MCF 10A (cell line): ENCODE results near the gene EEF1A2. TPM values are rescaled to one million over a fixed set of nuclear protein-coding genes. Genes with fewer than 3 reads are reported as not detected.

Experiments used
- BruUV-seq: library from RNA; stranded (reverse); fragments of 400-500 nt; replicated peaks from 2 replicates; lab custom pipeline; 2021; lab: Mats Ljungman, UMichigan
- CTCF ChIA-PET: fragments of 300-600 bp; sonication (Branson Sonifier 250); formaldehyde crosslinking; extraction: SDS; loops from one replicate; lab custom pipeline; 2021; ENCODE audit warnings: antibody characterized with exemption, inconsistent platforms; lab: Yijun Ruan, JAX
- POLR2A ChIA-PET: fragments of 300-600, 350-650 bp; sonication (Branson Sonifier 250); formaldehyde crosslinking; extraction: SDS; loops from one replicate; lab custom pipeline; 2020; ENCODE audit warnings: antibody characterized with exemption, inconsistent platforms; lab: Yijun Ruan, JAX
- DNase-seq: peaks from one replicate; pipeline ENCODE4 v3.0.0-alpha.2; 2018; ENCODE audit not compliant: unreplicated experiment
- H3K27ac Mint-ChIP-seq: one replicate; pipeline ENCODE4 v1.8.0; 2022; ENCODE audit warnings: mild to moderate bottlenecking, low read depth, mixed read lengths; ENCODE audit not compliant: unreplicated experiment
- H3K27me3 Mint-ChIP-seq: one replicate; pipeline ENCODE4 v1.8.0; 2022; ENCODE audit warnings: mixed read lengths; ENCODE audit not compliant: insufficient read depth, unreplicated experiment
- H3K36me3 Mint-ChIP-seq: one replicate; pipeline ENCODE4 v1.8.0; 2022; ENCODE audit warnings: mild to moderate bottlenecking, moderate library complexity, mixed read lengths; ENCODE audit not compliant: insufficient read depth, unreplicated experiment
- H3K4me1 Mint-ChIP-seq: one replicate; pipeline ENCODE4 v1.8.0; 2022; ENCODE audit warnings: mixed read lengths; ENCODE audit not compliant: insufficient read depth, unreplicated experiment
- H3K4me3 Mint-ChIP-seq: one replicate; pipeline ENCODE4 v1.8.0; 2022; ENCODE audit warnings: mild to moderate bottlenecking, moderate library complexity, mixed read lengths; ENCODE audit not compliant: unreplicated experiment
- H3K9me3 Mint-ChIP-seq: one replicate; pipeline ENCODE4 v1.8.0; 2022; ENCODE audit warnings: mixed read lengths; ENCODE audit not compliant: unreplicated experiment
- CTCF ChIP-seq: fragments of 200-600 bp; IDR thresholded peaks from one replicate; pipeline ENCODE4 v1.8.0; 2022; ENCODE audit warnings: antibody characterized with exemption, mild to moderate bottlenecking; ENCODE audit not compliant: unreplicated experiment
- intact Hi-C: fragments of 100-400 bp; cut with micrococcal nuclease; formaldehyde crosslinking; loops from 2 replicates; pipeline ENCODE4 v1.14.1; 2022
- total RNA-seq: library from RNA; stranded (reverse); gene quantifications from 2 replicates; pipeline ENCODE4 v1.2.3, GENCODE V29; 2022

Gene EEF1A2
- total RNA-seq, 1 experiment from 2014 or later, result 3.3 TPM

- CTCF ChIA-PET, result interaction anchor here (1.0 kb wide), 1 partner anchor 11 kb away, joined by 3 read pairs; no protein-coding TSS in a partner anchor
- Mint-ChIP-seq H3K9me3 (no peaks in the 10 kb centered on the region), H3K27ac (no peak overlapping the region), H3K4me3 (no peak overlapping the region), H3K27me3 (no peaks in the 10 kb centered on the region), H3K4me1 (peaks cover 21% of the 10 kb centered on the region), H3K36me3 (no peaks in the 10 kb centered on the region)
- no peak for DNase-seq
- POLR2A ChIA-PET, result interaction anchor here (0.6 to 11.8 kb wide), 4 partner anchors 11 to 658 kb away, joined by 3 to 124 read pairs (median 8); partner anchors contain the start of genes PPDPF and TPD52L2
- no TSS peak for BruUV-seq
- intact Hi-C loops, result loop anchor here (10.0 kb wide), 1 partner anchor 111 kb away; no protein-coding TSS in a partner anchor
- no peak for TF ChIP-seq CTCF
Measured at GRCh38 chr20:63533388-63533787, 34.5 kb upstream of the EEF1A2 start.

GRCh38 chr20:63532449-63532971 lies 33.6 kb upstream of the EEF1A2 start:
- no peak for TF ChIP-seq CTCF
- H3K36me3 Mint-ChIP-seq, result no peaks in the 10 kb centered on the region
- no TSS peak for BruUV-seq
- ChIA-PET CTCF (no interaction called here), POLR2A (interaction anchor here (2.0 to 11.8 kb wide), 2 partner anchors 10 to 333 kb away, joined by 7 to 124 read pairs; partner anchors contain the start of genes PPDPF and TPD52L2)
- H3K27ac Mint-ChIP-seq, result no peak overlapping the region
- no peak for DNase-seq
- intact Hi-C loops, result loop anchor here (10.0 kb wide), 1 partner anchor 112 kb away; no protein-coding TSS in a partner anchor
- H3K27me3 Mint-ChIP-seq, result no peaks in the 10 kb centered on the region
- H3K9me3 Mint-ChIP-seq, result no peaks in the 10 kb centered on the region
- H3K4me1 Mint-ChIP-seq, result peaks cover 21% of the 10 kb centered on the region
- no peak overlapping the region for H3K4me3 Mint-ChIP-seq

- Mint-ChIP-seq H3K4me1 (peaks cover 21% of the 10 kb centered on the region), H3K27me3 (no peaks in the 10 kb centered on the region), H3K9me3 (no peaks in the 10 kb centered on the region), H3K36me3 (no peaks in the 10 kb centered on the region), H3K4me3 (no peak overlapping the region), H3K27ac (no peak overlapping the region)
- CTCF ChIA-PET, result interaction anchor here (0.9 kb wide), 1 partner anchor 36 kb away, joined by 4 read pairs; no protein-coding TSS in a partner anchor
- TF ChIP-seq CTCF, result no peak
- POLR2A ChIA-PET, result interaction anchor here (11.8 kb wide), 1 partner anchor 10 kb away, joined by 124 read pairs; the partner anchor contains the start of gene PPDPF
- no TSS peak for BruUV-seq
- intact Hi-C loops, result loop anchor here (10.0 kb wide), 1 partner anchor 113 kb away; no protein-coding TSS in a partner anchor
- DNase-seq, result no peak
Measured at GRCh38 chr20:63531686-63532448, 33.0 kb upstream of the EEF1A2 start.

GRCh38 chr20:63530788-63531160 lies 31.9 kb upstream of the EEF1A2 start:
- no peak overlapping the region for H3K27ac Mint-ChIP-seq
- intact Hi-C loops, result loop anchor here (10.0 kb wide), 1 partner anchor 114 kb away; no protein-coding TSS in a partner anchor

More at GRCh38 chr20:63530788-63531160, 31.9 kb upstream of the EEF1A2 start:
- peaks cover 12% of the 10 kb centered on the region for H3K4me1 Mint-ChIP-seq
- TF ChIP-seq CTCF, result no peak
- ChIA-PET POLR2A (interaction anchor here (0.6 to 11.8 kb wide), 3 partner anchors 8 to 404 kb away, joined by 3 to 124 read pairs (median 3); partner anchors contain the start of gene PPDPF), CTCF (no interaction called here)
- H3K27me3 Mint-ChIP-seq, result no peaks in the 10 kb centered on the region
- no peaks in the 10 kb centered on the region for H3K36me3 Mint-ChIP-seq
- BruUV-seq, result no TSS peak
- no peak for DNase-seq
- no peaks in the 10 kb centered on the region for H3K9me3 Mint-ChIP-seq
- H3K4me3 Mint-ChIP-seq, result no peak overlapping the region
